Colonic mucosa (tissue), 4 donors: Measurements from ENCODE around the gene AP4S1. TPM values are rescaled to one million over a fixed set of nuclear protein-coding genes. Genes with fewer than 3 reads are reported as not detected.
"Not testable (repeated sequence)": the region's sequence is repeated elsewhere in the genome, so short reads cannot be mapped to it uniquely, and the experiment has no call there.

Experiments
- DNase-seq: peaks from one replicate; pipeline ENCODE4 v3.0.0-alpha.2; 2020
- H3K27ac ChIP-seq: fragments of 200-600 bp; one replicate; pipeline ENCODE4 v1.8.0; 2021
- H3K27me3 ChIP-seq: fragments of 200-600 bp; one replicate; pipeline ENCODE4 v1.8.0; 2021
- H3K36me3 ChIP-seq: fragments of 200-600 bp; one replicate; pipeline ENCODE4 v1.8.0; 2021
- H3K4me1 ChIP-seq: fragments of 200-600 bp; one replicate; pipeline ENCODE4 v1.8.0; 2021; ENCODE audit warnings: mild to moderate bottlenecking
- H3K4me3 ChIP-seq: fragments of 200-600 bp; one replicate; pipeline ENCODE4 v1.8.0; 2021
- H3K9ac ChIP-seq, 2 donors: one replicate each; pipeline ENCODE4 v1.7.0; 2013; ENCODE audit warnings: control low read depth in 2 of 2, low read depth in 2 of 2, low read length in 2 of 2
- H3K9me3 ChIP-seq: fragments of 200-600 bp; one replicate; pipeline ENCODE4 v1.8.0; 2021
- intact Hi-C: fragments of 100-400 bp; cut with DNase I; formaldehyde crosslinking; loops from one replicate; pipeline ENCODE4 v1.14.1; 2022
- total RNA-seq, 2 donors: library from RNA; stranded (reverse); fragmentation: NEBNext Ultra II Directional in 1 of 2; extraction: Animal tissue kit (Norgen Biotek cat#: 25700) in 1 of 2; gene quantifications; one replicate each; pipeline ENCODE4 v1.2.1, GENCODE V29; 2021
- TF ChIP-seq, protein P1 (sequence below): fragments of 200-600 bp; IDR thresholded peaks from one replicate; pipeline ENCODE4 v1.8.0; 2022; ENCODE audit warnings: antibody characterized with exemption, mild to moderate bottlenecking
- donor health status: healthy.
- donor health status: DM: no; HTN: no; CAD: no.
- donor health status: DM: no; HTN: no; CAD: no.

Gene AP4S1
- total RNA-seq, 2 donors from 2014 or later: 3.3 to 4.9 TPM

DNA sequence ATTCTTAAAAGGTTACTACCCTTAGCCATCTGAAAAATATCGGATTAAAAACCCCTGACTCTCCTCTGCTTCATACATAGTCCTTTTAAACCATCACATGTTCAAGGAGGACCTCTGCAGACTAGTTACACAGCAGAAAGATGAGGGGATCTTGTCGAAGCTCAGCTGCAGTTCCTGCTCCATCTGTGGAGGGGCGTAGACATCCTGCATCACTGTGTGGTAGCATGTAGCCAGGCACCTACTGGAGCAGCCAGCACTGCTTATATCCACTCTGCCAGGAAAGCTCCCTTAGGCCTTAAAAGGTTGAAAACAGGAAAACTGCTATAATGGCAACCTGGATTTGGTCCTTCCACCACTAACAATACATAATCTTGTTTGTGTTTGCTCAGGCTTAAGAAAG lies 58.3 kb downstream of the AP4S1 start:
- H3K9me3 ChIP-seq: no peaks in the 10 kb centered on the region
- H3K9ac ChIP-seq: no peak overlapping the region
- no peaks in the 10 kb centered on the region for H3K4me1 ChIP-seq
- H3K4me3 ChIP-seq: no peak overlapping the region
- TF ChIP-seq, protein P1, sequence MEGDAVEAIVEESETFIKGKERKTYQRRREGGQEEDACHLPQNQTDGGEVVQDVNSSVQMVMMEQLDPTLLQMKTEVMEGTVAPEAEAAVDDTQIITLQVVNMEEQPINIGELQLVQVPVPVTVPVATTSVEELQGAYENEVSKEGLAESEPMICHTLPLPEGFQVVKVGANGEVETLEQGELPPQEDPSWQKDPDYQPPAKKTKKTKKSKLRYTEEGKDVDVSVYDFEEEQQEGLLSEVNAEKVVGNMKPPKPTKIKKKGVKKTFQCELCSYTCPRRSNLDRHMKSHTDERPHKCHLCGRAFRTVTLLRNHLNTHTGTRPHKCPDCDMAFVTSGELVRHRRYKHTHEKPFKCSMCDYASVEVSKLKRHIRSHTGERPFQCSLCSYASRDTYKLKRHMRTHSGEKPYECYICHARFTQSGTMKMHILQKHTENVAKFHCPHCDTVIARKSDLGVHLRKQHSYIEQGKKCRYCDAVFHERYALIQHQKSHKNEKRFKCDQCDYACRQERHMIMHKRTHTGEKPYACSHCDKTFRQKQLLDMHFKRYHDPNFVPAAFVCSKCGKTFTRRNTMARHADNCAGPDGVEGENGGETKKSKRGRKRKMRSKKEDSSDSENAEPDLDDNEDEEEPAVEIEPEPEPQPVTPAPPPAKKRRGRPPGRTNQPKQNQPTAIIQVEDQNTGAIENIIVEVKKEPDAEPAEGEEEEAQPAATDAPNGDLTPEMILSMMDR: no peak
- no peak overlapping the region for H3K27ac ChIP-seq
- no peaks in the 10 kb centered on the region for H3K27me3 ChIP-seq
- DNase-seq: no peak
- intact Hi-C loops: loop anchor here (5.0 kb wide), 1 partner anchor 101 kb away; no protein-coding TSS in a partner anchor
- no peaks in the 10 kb centered on the region for H3K36me3 ChIP-seq

DNA sequence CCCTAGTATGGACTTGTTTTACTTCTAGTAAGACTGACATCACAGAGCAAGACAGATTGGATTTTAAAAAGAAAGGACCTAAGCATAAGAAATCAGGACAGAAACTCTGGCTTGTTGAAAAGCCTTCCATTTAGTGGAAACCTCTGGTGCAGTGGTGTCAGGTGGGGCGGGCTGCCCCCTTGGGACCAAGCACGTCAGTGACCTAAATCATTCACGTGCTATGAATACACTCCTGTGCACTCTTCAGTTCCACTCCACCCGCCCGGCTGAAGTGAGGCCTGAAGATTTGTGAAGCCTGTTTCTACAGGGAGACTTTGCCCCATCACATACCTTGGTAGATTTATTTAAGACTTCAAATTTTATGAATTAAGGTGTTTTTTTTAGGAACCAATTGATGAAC lies 58.9 kb downstream of the AP4S1 start:
- H3K27ac ChIP-seq: no peak overlapping the region
- H3K36me3 ChIP-seq: no peaks in the 10 kb centered on the region
- H3K9me3 ChIP-seq: no peaks in the 10 kb centered on the region
- H3K4me3 ChIP-seq: no peak overlapping the region
- no peak for DNase-seq
- intact Hi-C loops: loop anchor here (5.0 kb wide), 1 partner anchor 102 kb away; no protein-coding TSS in a partner anchor
- no peak overlapping the region for H3K9ac ChIP-seq
- no peaks in the 10 kb centered on the region for H3K27me3 ChIP-seq
- TF ChIP-seq, protein P1: no peak
- H3K4me1 ChIP-seq: no peaks in the 10 kb centered on the region

DNA sequence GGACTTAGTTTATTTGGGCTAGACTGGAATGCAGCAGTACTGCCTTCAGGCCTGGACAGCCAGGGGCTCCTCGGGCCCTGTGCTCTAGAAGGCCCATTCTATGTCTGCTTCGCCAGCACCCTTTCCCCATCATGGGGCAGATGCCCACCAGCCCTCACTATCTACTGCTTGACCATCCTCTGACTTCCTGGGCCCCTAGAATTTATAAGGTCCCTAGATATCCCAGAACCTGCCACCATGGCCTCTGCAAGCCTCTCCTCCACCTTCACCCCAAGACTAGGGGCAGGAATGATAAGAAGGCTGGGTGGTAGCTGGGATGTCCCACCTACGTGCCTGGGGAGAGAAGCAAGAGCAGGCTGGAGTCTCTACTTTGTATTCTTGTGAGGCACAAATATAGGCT lies 59.6 kb downstream of the AP4S1 start:
- no peak overlapping the region for H3K9ac ChIP-seq
- H3K27ac ChIP-seq: no peak overlapping the region
- intact Hi-C loops: no loop called here
- no peaks in the 10 kb centered on the region for H3K9me3 ChIP-seq
- TF ChIP-seq, protein P1: no peak
- no peaks in the 10 kb centered on the region for H3K36me3 ChIP-seq
- H3K4me3 ChIP-seq: no peak overlapping the region
- no peak for DNase-seq
- no peaks in the 10 kb centered on the region for H3K4me1 ChIP-seq
- H3K27me3 ChIP-seq: no peaks in the 10 kb centered on the region

DNA sequence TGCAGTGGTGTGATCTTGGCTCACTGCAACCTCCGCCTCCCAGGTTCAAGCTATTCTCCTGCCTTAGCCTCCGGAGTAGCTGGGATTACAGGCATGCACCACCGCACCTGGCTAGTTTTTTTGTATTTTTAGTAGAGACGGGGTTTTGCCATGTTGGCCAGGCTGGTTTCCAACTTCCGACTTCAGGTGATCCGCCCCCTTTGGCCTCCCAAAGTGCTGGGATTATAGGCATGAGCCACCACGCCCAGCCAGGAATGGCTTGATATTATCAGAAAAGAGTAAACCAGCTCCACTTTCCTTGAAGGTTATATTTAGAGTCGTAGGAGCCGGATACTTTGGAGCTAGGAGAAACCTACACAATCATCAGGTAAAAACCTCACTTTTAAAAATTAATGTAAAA lies 61.0 kb downstream of the AP4S1 start:
- H3K9me3 ChIP-seq, H3K36me3 ChIP-seq, H3K4me1 ChIP-seq, H3K27me3 ChIP-seq, H3K9ac ChIP-seq, H3K27ac ChIP-seq, H3K4me3 ChIP-seq, intact Hi-C loops: not testable (repeated sequence)
- DNase-seq: peak; percentile 44

DNA sequence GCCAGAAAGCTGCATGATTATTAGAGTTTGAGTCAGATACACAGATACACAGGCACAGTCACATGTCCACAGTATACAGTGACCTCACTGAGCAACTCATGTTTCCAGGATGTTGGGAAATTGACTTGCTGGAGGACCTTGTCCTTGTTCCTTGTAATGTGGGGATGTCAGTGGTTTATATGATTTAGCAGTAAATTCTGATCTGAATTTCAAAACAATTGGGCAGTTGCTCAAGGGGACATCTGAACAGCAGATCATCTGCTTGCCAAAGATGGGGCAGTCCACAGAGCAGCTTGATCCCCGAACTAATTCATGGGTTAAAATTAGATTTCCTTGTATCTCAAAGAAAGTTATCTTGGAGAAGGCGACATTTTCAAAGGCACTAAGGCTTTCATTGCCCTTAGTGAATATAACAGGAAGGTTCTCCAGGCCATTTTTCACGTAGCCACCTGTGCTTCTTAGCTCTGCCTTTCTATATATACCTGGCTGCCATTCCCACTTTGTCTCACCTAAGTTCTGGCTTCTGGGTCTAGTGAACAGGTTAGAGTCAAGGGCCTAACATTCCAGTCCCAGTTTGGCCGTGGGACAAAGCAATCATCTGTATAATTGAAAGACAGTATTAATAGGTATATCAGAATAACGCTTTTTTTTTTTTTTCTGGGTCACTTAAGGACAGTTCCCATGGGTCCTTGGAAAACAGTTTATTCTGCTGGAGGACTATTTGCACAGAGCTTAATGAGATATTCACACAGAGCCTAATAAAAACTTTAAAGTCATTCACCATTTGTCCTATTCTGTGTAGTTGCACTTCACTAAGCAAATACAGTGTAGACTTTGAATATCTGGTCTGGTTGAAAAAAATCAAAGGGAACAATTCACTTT lies 65.7 kb downstream of the AP4S1 start:
- TF ChIP-seq, protein P1: no peak
- peaks cover 3% of the 10 kb centered on the region for H3K4me1 ChIP-seq
- DNase-seq: peak; percentile 52
- peak overlapping the region in 1 of 2 donors; percentile 40 for H3K9ac ChIP-seq
- no peaks in the 10 kb centered on the region for H3K36me3 ChIP-seq
- H3K27ac ChIP-seq: peak overlapping the region; percentile 36
- H3K4me3 ChIP-seq: no peak overlapping the region
- no peaks in the 10 kb centered on the region for H3K9me3 ChIP-seq
- intact Hi-C loops: no loop called here
- H3K27me3 ChIP-seq: no peaks in the 10 kb centered on the region

DNA sequence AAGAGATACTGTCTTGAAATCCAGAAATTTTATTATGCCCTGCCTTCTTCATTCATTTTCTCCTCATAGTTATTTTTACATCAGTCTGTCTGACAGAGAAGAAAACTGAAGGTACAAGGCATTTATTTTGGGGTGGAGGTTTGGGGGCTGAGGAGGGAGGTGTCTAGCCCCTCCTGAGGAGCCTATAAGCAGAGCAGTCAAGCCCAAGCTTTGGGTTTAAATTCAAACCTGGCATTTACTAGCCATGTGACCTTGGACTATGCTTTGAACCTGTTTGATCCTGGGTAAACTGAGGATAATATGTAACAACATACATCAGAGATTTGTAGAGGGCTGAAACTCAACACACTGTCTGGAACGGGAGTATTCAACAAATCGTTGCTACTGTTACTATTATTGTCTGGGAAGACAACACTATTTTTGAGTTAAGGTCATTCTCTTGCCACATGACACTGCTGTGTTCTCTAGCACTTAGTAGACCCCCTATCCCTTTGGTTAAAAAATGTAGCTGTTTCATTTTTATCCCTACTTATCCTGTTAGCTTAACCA lies 66.8 kb downstream of the AP4S1 start:
- Histone ChIP-seq H3K9me3 (no peaks in the 10 kb centered on the region), H3K27me3 (no peaks in the 10 kb centered on the region), H3K4me3 (no peak overlapping the region), H3K4me1 (peaks cover 3% of the 10 kb centered on the region), H3K36me3 (no peaks in the 10 kb centered on the region), H3K27ac (no peak overlapping the region), H3K9ac (no peak overlapping the region)
- TF ChIP-seq, protein P1: no peak
- intact Hi-C loops: no loop called here
- no peak for DNase-seq

DNA sequence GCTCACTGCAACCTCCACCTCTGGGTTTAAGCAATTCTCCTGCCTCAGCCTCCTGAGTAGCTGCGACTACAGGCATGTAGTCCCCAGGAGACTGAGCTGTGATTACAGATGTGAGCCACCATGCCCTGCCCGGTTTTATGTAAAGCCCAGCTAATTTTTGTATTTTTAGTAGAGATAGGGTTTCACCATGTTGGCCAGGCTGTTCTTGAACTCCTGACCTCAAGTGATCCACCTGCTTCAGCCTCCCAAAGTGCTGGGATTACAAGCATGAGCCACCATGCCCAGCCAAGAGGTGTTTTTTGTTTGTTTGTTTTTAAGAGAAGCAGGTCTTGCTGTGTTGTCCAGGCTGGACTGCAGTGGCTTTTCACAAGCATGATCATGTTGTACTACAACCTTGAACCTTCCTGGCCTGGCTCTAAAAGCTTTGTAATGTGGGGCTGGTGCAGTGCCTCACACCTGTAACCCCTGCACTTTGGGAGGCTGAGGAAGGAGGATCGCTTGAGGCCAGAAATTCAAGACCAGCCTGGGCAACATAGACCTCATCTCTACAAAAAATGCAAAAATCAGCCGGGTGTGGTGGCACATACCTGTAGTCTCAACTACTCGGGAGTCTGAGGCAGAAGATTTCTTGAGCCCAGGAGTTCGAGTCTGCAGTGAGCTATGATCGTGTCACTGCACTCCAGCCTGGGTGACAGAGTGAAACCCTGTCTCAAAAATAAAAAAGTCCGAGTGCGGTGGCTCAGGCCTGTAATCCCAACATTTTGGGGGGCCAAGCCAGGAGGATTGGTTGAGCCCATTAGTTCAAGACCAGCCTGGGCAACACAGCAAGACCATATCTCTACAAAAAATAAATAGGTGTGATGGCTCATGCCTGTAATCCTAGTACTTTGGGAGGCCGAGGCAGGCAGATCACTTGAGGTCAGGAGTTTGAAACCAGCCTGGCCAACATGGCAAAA lies 68.7 kb downstream of the AP4S1 start:
- H3K9me3 ChIP-seq, H3K9ac ChIP-seq, H3K4me3 ChIP-seq, H3K4me1 ChIP-seq, intact Hi-C loops, H3K27me3 ChIP-seq, H3K36me3 ChIP-seq, H3K27ac ChIP-seq, DNase-seq: not testable (repeated sequence)

DNA sequence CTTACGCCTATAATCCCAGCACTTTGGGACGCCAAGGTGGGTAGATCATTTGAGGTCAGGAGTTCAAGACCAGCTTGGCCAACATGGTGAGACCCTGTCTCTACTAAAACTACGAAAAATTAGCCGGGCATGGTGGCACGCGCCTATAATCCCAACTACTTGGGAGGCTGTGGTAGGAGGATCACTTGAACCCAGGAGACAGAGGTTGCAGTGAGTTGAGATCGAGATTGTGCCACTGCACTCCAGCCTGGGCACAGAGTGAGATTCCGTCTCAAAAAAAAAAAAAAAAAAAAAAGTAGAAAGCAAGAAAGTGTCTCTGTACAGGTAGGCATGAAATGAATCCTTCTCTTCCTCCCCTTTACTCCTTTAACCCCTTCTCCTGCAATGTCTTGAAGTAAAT lies 70.4 kb downstream of the AP4S1 start:
- H3K4me3 ChIP-seq, H3K9me3 ChIP-seq, H3K27me3 ChIP-seq, H3K4me1 ChIP-seq, intact Hi-C loops, H3K36me3 ChIP-seq, H3K27ac ChIP-seq, H3K9ac ChIP-seq, DNase-seq: not testable (repeated sequence)
